Suppressor macrophage (primary cell): ENCODE results near the gene SERPINB1.
"Not testable (repeated sequence)": the region's sequence is repeated elsewhere in the genome, so short reads cannot be mapped to it uniquely, and the experiment has no call there.

Experiments used
- DNase-seq, 4 experiments: peaks; one replicate each; pipeline ENCODE4 v3.0.0-alpha.2; 2020 to 2022
- total RNA-seq, 17 experiments: gene quantifications; one replicate each; lab custom pipeline; 2026; ENCODE audit warnings: mixed read lengths in 6 of 17, inconsistent platforms in 3 of 17; lab: John Stamatoyannopoulos, UW

SERPINB1 gene
- total RNA-seq = 119 to 649 (median 167) reads per million in 17 experiments

DNA sequence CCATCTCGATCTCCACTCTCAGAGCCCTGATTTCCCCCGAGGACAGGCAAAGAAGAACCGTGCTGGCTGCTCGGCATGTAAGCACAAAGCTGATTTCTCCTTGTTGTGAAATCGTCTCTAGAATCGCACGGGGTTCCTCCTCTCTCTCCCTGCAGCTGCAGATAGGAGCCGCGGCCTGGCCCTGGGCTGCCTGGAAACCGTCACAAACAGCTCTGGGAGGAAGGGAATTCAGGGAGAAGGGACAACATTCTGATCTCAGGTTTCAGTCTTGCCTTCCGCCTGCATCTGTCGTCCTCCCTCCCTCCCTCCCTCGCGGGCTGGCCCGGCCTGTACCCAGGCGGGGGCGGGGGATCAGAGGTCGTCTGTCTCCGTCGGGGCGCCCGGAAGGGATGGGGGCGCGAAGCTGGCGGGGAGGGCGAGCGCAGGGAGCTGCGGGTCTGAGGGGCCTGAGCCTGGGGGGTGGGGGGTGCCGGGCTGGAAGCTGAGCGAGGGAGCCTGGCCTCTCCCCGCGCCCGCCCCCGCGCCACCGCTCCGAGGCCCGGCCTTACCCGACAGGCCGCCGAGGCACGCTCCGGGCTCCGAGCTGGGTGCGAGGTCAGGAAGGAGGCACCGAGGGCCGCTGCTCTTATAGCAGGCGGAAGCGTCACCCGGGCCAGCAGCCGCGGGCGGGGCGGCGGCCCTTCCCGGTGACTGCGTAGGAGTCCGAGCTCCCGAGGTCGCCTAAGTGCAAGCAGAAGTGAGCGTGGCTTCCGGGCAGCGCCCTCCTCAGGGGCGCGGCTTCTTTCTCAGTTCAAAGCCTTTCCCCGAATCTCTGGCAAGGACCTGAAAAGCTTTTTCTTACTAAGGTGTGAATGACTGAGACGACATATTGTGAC, at the start of gene SERPINB1:
TSS of gene SERPINB1 (minus strand) at position 600 of the 875 bp plus-strand sequence. CDS start 1,277 bp downstream, outside the sequence.
- peak; percentile 96 to 99 (median 98) for DNase-seq

DNA sequence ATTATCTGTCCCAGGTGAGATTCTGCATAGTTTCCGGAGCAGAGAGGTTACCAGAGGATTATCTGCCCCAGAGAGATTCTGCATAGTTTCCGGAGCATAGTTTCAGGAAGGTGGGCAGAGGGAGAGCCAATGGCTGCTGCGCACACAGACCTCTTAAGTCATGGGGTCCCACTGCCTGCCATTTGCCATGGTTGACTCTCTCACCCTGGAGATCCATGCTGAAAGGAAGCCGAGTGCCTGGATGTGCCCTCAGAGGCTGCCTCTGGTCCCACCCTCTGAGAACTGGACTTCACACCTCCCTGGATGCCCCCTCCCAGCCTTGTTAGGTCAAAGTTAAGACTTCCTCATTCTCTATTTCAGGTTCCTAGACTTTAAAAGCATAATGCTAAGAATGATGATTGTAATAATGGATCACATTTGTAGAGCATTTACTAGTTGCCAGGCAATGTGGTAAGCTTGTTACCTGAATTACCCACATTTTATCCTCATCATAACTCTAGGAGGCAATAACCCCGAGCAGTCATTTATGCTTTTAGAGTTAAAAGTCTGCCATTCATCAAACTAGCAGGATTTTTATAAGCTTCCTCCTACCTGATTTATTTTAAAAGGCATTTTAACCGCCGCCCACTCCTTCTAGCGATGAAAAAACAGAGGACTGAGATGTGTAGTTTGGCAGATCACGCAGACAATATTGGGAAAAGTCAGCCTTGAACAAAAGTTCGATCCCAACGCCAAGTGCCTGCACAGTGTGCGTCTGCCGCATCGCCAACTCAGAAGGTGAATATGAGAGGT, 49.5 kb upstream of the SERPINB1 start:
- DNase-seq = no peak

DNA sequence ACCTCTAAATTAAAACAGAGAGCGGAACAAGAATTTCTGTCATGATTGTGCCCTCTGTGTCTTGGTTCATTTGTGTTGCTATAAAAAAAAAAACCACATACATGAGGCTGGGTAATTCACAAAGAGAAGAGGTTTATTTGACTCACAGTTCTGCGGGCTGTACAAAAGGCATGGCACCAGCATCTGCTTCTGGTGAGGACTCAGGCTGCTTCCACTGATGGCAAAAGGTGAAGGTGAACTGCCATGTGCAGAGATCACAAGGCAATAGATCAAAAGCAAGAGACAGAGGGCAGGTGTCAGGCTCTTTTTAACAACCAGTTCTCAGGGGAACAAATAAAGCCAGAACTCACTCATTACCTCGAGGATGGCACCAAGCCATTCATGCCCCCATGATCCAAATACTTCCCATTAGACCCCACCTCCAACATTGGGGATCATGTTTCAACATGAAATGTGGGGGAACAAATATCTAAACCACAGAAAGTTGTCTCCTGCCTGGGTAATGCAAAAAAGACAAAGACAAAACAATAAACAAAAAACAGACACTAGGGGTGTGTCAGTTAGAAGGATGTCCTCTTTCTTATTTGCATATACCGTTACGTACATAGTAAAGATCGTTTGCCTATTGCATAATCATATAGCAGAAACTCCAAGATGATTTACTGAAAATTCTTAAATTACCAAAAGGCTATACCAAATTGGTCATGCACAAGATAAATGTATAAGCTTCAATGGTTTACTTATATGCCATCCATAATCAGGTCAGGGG, 44.5 kb upstream of the SERPINB1 start:
- peak in 1 of 4 experiments; percentile 30 for DNase-seq

DNA sequence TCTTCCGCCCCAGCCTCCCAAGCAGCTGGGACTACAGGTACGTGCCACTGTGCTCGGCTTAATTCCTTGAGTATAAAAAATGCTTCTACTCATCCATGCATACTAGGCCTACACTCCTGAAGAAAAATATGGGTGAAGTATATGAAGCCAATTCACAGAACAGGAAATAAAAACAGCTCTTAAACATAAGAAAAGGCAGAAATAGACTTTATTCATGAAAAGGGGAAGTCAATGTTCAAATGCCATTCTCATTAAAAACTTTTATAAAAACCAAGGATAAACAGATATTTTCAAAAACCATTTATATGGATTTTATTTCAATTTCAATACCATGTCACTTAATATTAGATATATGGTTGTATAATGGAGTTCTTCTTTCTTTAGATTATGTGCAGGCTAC, 43.1 kb upstream of the SERPINB1 start:
- DNase-seq = peak in 2 of 4 experiments; percentile 31 to 45

DNA sequence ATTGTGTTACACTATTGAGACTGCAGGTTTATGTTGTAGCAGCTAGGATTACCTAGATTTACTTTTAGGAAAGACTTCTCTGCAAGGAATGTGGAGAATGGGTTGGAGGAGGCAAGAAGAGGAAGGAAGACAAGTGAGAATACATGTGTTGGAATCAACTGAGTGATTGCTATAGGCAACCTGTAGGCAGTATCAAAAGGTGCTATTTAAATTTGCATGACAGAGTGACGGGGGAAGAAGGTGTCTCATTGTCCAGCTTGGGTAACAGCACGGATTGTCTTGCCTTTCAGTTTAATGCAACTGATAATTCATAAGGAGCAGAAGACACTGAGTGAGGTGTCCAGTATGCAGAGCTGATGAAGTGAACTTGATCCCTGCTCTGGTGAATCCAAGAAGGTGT, 42.0 kb upstream of the SERPINB1 start:
- no peak for DNase-seq

DNA sequence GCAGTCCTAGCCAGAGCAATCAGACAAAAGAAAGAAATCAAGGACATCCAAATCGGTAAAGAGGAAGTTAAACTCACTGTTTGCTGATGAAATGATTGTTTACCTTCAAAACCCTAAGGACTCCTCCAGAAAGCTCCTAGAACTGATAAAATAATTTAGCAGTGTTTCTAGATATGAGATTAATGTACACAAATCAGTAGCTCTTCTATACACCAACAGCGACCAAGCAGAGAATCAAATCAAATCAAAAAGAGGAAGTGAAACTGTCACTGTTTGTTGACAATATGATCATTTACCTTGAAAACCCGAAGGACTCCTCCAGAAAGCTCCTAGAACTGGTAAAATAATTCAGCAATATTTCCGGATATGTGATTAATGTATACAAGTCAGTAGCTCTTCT, 39.8 kb upstream of the SERPINB1 start:
- peak in 2 of 4 experiments; percentile 44 to 53 for DNase-seq

DNA sequence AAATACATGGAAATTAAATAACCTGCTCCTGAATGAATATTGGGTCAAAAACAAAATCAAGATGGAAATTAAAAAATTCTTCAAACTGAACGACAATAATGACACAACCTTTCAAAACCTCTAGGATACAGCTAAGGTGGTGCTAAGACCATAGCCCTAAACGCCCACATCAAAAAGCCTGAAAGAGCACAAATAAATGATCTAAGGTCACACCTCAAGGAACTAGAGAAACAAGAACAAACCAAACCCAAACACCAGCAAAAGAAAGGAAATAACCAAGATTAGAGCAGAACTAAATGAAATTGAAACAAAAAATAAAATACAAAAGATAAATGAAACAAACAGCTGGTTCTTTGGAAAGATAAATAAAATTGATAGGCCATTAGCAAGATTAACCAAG, 38.5 kb upstream of the SERPINB1 start:
- DNase-seq = not testable (repeated sequence)

DNA sequence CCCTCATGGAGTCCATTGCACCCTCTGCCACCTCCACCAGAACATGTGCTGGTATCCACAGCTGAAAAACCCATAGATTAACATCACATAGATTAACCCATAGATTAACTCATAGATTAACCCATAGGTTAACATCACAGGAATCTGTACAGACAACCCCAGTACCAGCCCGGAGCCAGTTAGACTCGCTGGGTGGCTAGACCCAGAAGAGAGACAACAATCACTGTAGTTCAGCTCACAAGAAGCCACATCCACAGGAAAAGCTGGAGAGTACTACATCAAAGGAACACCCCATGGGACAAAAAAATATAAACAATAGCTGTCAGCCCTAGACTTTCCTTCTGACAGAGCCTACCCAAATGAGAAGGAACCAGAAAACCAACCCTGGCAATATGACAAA, 36.3 kb upstream of the SERPINB1 start:
- DNase-seq = no peak

DNA sequence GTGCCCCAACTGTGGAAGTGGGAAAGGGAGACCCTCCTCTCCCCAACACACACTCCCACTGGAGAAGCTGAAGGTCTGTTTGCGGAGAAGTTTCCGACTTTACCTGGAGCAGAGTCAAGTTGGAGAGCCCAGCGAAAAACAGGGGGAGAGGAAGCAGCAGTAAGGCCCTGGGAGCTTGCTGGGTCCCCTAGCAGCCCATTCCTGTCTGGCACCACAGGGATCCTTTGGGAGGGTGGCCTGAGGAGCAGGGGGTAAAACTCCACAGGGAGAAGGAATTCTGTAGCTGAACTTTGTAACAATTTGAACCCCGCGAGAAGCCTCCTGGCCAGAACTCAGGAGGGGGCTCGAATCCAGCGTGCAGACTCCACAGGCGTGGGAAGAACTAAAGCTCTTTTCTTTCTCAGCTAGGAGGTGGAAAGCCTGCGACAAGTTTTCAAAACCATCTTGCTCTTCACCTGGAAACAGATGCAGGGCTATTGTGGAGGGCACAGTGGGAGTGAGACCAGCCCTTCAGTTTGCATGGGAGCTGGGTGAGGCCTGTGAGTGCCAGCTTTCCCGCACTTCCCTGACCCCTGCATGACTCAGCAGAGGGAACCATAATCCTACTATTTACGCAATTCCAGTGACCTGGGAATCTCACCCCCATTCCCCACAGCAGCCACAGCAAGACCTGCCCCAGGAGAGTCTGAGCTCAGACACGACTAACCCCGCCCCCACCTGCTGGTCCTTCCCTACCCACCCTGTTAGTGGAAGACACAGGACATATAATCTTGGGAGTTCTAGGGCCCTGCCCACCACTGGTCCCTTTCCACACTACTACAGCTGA, 35.6 kb upstream of the SERPINB1 start:
- DNase-seq = peak in 2 of 4 experiments; percentile 20 to 28

DNA sequence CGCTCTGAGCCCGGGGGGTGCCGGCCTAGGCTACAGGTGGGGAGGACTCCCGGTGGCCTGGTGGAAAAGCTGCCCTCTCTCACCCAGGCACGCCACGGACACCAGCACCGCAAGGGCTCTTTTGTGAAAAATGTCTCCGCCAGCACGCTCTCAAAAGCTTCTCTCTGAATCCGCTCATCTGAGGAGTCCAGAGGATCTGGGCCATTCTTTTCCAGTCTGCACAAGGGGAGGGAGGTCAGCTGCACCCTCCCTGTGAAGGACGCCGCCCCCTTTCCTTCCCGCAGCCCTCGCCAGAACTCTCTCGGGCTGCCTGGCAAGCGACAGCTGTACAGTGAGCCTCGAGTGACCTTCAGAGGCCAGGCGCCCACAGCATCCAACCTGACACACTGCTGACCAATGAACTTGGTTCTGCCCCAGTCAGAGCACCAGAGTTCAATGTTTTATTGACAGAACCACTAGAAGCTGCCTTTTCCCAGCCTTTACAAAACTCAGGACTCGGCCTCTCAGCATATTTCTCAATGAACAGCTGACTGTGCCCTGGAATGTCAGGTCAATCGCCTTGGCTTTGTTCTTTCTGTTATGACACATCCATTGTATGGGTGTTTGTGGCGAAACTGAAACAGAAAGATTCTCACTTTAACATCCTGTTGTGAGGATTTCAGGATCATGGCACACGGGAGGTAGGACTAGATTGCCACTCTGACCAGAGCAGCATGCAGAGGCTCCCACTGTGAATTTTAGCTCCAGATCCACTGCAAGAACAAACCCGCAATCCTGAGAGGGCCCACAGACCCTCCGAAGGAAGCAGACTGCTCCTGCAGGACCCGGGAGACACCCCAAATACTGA, 34.8 kb upstream of the SERPINB1 start:
- peak; percentile 81 to 93 (median 88) for DNase-seq

DNA sequence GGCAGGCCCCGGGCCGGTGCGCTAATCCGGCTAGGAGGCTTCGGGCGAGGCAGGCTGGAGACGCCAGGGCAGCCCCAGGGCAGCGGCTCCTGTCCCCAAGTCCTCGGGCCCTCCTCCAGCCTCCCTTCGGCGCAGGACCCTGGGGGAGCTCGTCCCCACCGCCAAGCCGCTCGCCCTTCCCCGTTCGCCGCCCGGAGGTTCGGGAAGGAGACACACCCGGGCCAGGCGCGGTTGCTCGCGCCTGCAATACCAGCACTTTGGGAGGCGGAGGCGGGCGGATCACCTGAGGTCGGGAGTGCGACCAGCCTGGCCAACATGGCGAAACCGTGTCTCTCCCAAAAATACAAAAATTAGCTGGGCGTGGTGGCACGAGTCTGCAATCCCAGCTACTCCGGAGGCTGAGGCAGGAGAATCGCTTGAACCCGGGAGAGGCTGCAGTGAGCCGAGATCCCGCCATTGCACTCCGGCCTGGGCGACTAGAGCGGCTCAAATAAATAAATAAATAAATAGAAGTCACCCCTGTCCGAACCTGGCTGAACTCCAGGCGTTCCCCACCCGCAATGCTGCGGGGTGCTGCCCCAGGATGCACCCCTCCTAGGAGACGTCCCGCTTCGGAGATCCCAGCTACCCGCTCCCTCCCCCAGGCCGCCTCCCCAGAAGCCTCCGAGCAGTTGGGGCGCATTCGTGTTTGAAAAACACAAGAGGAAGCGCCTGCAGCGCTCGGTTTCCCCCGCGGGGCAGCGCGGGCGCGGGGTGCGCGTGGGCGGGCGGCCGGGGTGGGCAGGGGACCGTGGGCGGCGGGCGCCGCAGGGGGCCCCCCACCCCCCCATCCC, 33.9 kb upstream of the SERPINB1 start:
- peak; percentile 55 to 80 (median 70) for DNase-seq

DNA sequence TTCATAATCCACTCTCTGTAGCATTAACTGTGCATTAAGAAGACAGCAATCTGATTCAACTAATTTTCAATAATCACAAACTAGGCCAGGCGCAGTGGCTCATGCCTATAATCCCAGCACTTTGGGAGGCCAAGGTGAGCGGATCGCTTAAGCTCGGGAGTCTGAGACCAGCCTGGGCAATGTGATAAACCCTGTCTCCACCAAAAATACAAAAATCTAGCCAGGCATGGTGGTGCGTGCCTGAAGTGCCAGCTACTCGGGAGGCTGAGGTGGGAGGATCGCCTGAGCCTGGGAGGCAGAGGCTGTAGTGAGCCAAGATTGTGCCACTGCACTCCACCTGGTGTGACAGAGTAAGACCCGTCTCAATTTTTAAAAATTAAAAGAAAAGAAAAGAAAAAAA, 32.0 kb upstream of the SERPINB1 start:
- no peak for DNase-seq

DNA sequence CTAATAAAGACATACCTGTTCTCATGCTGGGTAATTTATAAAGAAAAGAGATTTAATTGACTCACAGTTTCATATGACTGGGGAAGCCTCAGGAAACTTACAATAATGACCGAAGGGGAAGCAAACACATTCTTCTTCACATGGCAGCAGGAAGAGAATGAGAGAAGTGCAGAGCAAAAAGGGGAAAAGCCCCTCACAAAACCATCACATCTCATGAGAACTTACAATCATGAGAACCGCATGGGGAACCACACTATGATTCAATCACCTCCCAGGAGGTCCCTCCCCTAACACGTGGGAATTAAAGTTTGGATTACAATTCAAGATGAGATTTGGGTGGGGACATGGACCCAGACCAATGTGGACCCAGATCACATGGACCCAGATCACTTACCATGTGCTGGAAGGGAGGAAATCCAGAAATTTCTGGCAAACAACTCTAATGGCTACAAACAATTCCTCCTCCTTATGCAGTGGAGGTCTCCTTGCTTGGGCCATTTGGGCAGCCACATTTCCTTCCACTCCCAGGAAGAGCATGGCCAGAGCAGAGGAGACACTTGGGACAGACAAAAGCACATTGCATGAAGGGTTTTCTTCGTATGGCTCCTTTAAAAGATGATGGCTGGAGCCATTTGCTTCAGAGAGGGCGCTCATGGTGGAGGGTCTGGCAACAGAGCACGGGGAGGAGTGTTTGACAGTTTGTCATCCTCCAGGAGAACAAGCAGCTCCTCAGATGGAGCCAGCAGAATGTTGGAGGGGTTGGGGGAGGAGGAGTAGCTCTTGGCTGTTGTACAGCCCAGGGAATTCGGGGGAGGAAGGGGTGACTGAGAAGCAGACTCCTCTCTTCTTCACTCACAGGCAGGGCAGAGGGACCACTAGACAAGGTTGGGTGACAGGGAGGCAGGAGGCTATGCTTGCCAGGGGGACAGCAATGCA, 31.0 kb upstream of the SERPINB1 start:
- DNase-seq = peak; percentile 26 to 60 (median 38)

DNA sequence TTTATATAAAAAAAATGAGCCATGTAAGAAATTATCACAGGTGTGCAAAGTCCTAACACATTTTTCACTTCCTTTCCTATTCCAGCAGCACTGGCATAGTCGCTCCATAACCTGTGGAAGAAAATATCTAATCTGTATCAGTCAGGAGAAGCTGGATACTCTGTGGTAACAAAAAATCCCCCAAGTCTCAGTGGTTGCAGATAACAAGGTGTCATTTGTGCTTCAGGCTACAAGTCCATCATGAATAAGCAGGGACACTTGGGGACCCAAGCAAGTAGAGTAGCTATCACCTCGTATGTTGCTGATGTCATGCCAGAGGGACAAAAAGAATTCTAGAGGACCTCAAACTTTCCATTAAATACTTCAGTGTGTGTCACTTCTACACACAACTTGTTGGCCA, 30.3 kb upstream of the SERPINB1 start:
- no peak for DNase-seq

DNA sequence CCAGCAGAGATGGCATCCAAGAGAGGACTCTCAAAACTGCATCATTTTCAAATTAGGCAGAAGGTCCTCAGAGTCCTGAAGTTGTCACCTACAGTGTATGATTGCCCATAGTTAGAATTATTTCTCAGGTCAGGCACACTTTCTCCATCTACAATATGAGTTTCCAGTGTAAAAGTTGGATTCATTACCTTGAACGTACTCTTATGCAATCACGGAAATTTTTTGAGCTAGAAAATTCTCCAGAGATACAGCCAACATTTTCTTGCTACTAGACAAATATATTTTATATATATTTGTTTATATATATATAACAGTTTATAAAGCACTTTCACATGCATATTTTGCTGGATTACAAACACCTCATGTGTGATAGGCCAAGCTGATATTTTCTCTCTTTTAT, 29.4 kb upstream of the SERPINB1 start:
- no peak for DNase-seq

DNA sequence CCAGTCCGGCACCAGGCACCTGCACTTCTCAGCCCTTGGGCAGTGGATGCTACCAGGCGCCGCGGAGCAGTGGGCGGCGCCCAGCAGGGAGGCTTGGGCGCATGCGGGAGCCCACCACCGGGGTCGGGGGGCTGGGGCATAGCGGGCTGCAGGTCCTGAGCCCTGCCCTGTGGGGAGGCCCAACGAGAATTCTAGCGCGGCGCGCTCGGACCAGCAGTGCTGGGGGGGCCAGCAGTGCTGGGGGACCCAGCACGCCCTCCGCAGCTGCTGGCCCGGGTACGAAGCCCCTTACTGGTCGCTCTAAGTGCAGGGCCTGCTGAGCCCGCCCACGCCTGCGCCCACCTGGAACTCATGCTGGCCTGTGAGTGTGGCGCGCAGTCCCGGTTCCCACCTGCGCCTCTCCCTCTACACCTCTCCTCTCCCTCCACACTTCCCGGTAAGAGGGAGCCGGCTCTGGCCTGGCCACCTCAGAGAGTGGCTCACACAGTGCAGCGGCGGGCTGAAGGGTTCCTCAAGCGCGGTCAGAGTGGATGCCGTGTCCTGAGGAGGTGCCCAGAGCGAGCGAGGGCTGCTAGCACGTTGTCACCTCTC, 28.5 kb upstream of the SERPINB1 start:
- DNase-seq = no peak

DNA sequence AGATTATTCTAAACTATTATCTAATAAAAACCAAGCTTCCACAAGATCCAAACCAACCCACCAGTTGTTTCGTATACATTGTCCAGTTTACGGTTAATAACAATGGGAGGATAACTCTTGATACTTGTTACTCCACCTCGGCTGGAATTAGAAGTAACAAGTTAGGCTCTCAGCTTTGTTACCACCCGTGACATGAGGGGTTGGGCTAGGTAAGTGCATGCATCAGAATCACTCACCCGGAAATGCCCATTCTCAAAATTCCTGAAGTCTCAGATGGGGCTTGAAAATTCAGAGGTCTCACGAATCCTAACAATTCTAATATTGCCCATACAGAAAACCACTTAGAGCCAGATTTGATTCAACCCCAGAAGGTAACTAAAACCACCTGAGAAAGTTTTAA, 27.0 kb upstream of the SERPINB1 start:
- DNase-seq = no peak

DNA sequence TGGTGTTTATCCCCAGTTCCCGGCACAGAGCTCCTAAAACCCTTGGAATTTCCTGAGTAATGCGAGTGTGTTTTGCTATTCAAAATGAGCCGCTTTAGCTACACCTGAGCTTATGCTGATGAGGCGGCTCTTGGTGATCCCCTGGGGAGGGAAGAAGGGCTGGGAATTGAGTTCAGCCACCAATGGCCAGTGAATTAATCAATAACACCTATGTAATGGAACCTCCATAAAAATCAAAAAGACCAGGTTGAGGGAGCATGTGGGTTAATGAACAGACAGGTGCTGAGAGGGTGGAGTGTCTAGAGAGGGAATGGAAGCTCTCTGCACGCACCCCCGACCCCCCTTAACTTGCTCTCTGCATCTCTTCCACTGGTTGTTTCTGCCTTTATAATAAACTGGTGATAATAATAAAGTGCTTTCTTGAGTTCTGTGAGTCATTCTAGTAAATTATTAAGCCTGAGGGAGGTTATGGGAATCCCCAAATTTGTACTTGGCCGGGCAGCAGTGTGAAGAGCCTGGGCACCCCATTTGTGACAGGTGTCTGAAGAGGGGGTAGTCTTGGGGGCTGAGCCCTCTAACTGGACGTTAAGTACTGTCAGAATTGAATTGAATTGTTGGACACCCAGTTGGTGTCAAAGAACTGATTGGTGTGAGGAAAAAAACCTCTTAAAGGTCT, 24.6 kb upstream of the SERPINB1 start:
- no peak for DNase-seq
